CD14-positive monocyte (primary cell): Measurements from ENCODE around the gene OR5B17. TPM values are rescaled to one million over a fixed set of nuclear protein-coding genes. Genes with fewer than 3 reads are reported as not detected.

Source experiments
- DNase-seq, 3 donors: peaks; one replicate each; pipeline ENCODE4 v3.0.0-alpha.2; 2011 to 2022
- H2AFZ ChIP-seq: 2 replicates; pipeline ENCODE4 v1.6.0; 2012; ENCODE audit warnings: mild to moderate bottlenecking, low read depth, low read length, inconsistent platforms; ENCODE audit not compliant: insufficient read depth, poor library complexity, severe bottlenecking
- H3K27ac ChIP-seq, 2 donors: 1 replicate in 1 of 2; 2 replicates in 1 of 2; pipeline ENCODE4 v1.5.1; 2012 to 2013; ENCODE audit warnings: low read length in 2 of 2, control low read depth in 1 of 2, inconsistent platforms in 1 of 2, low read depth in 1 of 2, mild to moderate bottlenecking in 1 of 2
- H3K27me3 ChIP-seq, 2 donors: one replicate each; pipeline versions ENCODE4 v1.6.0 to v1.6.1; 2011 to 2013; ENCODE audit warnings: low read length in 2 of 2; ENCODE audit not compliant: control insufficient read depth in 2 of 2, insufficient read depth in 2 of 2
- H3K36me3 ChIP-seq, 2 donors: replicated peaks in 1 of 2; 1 replicate in 1 of 2; 2 replicates in 1 of 2; pipeline versions ENCODE4 v1.5.1 to v1.6.1; 2012 to 2013; ENCODE audit warnings: low read length in 2 of 2, control low read depth in 1 of 2, inconsistent platforms in 1 of 2, mild to moderate bottlenecking in 1 of 2; ENCODE audit not compliant: insufficient read depth in 2 of 2, control insufficient read depth in 1 of 2
- H3K4me1 ChIP-seq, 2 donors: 1 replicate in 1 of 2; 2 replicates in 1 of 2; pipeline versions ENCODE4 v1.5.1 to v1.6.1; 2012 to 2013; ENCODE audit warnings: low read length in 2 of 2, control low read depth in 1 of 2, inconsistent platforms in 1 of 2, mild to moderate bottlenecking in 1 of 2, moderate library complexity in 1 of 2; ENCODE audit not compliant: insufficient read depth in 2 of 2, control insufficient read depth in 1 of 2
- H3K4me2 ChIP-seq: replicated peaks from 2 replicates; pipeline ENCODE3; 2012; ENCODE audit warnings: low read length, moderate library complexity, mild to moderate bottlenecking; ENCODE audit not compliant: poor library complexity, severe bottlenecking; ENCODE audit errors: extremely low read depth
- H3K4me3 ChIP-seq, 3 experiments: fragments of 200-600 bp in 1 of 3; sonication (generic) in 1 of 3; replicated peaks in 1 of 3; 1 replicate in 2 of 3; 2 replicates in 1 of 3; pipeline ENCODE4 v1.5.1; 2011 to 2013; ENCODE audit warnings: low read length in 3 of 3, mild to moderate bottlenecking in 3 of 3, control low read depth in 2 of 3, low read depth in 2 of 3, inconsistent platforms in 1 of 3, moderate library complexity in 1 of 3
- H3K79me2 ChIP-seq: 2 replicates; pipeline ENCODE4 v1.6.0; 2012; ENCODE audit warnings: mild to moderate bottlenecking, control low read depth, inconsistent platforms, low read length, moderate library complexity; ENCODE audit not compliant: insufficient read depth
- H3K9ac ChIP-seq: 2 replicates; pipeline ENCODE4 v1.6.0; 2017; ENCODE audit warnings: low read length, mild to moderate bottlenecking; ENCODE audit not compliant: insufficient read depth, poor library complexity, severe bottlenecking
- H3K9me3 ChIP-seq, 2 donors: replicated peaks in 1 of 2; 1 replicate in 1 of 2; 2 replicates in 1 of 2; pipeline versions ENCODE4 v1.5.1 to v1.6.1; 2012 to 2013; ENCODE audit warnings: low read length in 2 of 2, control low read depth in 1 of 2; ENCODE audit not compliant: control insufficient read depth in 1 of 2, insufficient read depth in 1 of 2
- H4K20me1 ChIP-seq: 2 replicates; pipeline ENCODE4 v1.6.0; 2012; ENCODE audit warnings: mild to moderate bottlenecking, low read length, control low read depth, moderate library complexity; ENCODE audit not compliant: insufficient read depth
- H3K27ac Mint-ChIP-seq, 7 donors: one replicate each; pipeline ENCODE4 v1.8.0; 2020; ENCODE audit warnings: mild to moderate bottlenecking in 7 of 7, mixed read lengths in 7 of 7, moderate library complexity in 6 of 7, inconsistent platforms in 2 of 7
- H3K27me3 Mint-ChIP-seq, 3 donors: one replicate each; pipeline ENCODE4 v1.8.0; 2021 to 2022; ENCODE audit warnings: low read depth in 3 of 3, mild to moderate bottlenecking in 3 of 3, mixed read lengths in 3 of 3, moderate library complexity in 3 of 3, inconsistent platforms in 1 of 3
- H3K36me3 Mint-ChIP-seq, 2 donors: one replicate each; pipeline ENCODE4 v1.8.0; 2020; ENCODE audit warnings: mixed read lengths in 2 of 2, inconsistent platforms in 1 of 2, mild to moderate bottlenecking in 1 of 2
- H3K4me1 Mint-ChIP-seq: one replicate; pipeline ENCODE4 v1.8.0; 2020; ENCODE audit warnings: mild to moderate bottlenecking, mixed read lengths
- H3K4me3 Mint-ChIP-seq, 2 donors: one replicate each; pipeline ENCODE4 v1.8.0; 2020; ENCODE audit warnings: mild to moderate bottlenecking in 2 of 2, mixed read lengths in 2 of 2, moderate library complexity in 1 of 2
- H3K9me3 Mint-ChIP-seq, 7 donors: one replicate each; pipeline ENCODE4 v1.8.0; 2020 to 2022; ENCODE audit warnings: mixed read lengths in 7 of 7, mild to moderate bottlenecking in 6 of 7, moderate library complexity in 6 of 7, inconsistent platforms in 2 of 7
- WGBS: methylation state at CpG from one replicate; pipeline ENCODE4 v1.1.5; 2013; ENCODE audit warnings: missing lambda C conversion rate; ENCODE audit not compliant: insufficient coverage; 5-methylcytosine and 5-hydroxymethylcytosine counted together
- intact Hi-C, 2 donors: fragments of 100-400 bp; cut with micrococcal nuclease; formaldehyde crosslinking; loops; one replicate each; pipeline versions ENCODE4 v1.15.0 to v1.15.1; 2023
- polyA plus RNA-seq, 3 donors: library from polyadenylated mRNA; depleted of rRNA in 1 of 3; unstranded in 2 of 3; stranded (reverse) in 1 of 3; fragments of 300-500 nt in 2 of 3; fragments of >200 nt in 1 of 3; fragmentation: Illumina TruSeq in 2 of 3; gene quantifications; 1 replicate in 2 of 3; 2 replicates in 1 of 3; pipeline ENCODE4 v1.2.3, GENCODE V29; 2012 to 2021
- TF ChIP-seq, protein P1 (sequence below): fragments of 200-600 bp; IDR thresholded peaks from one replicate; pipeline ENCODE4 v1.8.0; 2022; ENCODE audit warnings: antibody characterized with exemption, mild to moderate bottlenecking

OR5B17 gene
- polyA plus RNA-seq, 3 donors, result not detected

DNA sequence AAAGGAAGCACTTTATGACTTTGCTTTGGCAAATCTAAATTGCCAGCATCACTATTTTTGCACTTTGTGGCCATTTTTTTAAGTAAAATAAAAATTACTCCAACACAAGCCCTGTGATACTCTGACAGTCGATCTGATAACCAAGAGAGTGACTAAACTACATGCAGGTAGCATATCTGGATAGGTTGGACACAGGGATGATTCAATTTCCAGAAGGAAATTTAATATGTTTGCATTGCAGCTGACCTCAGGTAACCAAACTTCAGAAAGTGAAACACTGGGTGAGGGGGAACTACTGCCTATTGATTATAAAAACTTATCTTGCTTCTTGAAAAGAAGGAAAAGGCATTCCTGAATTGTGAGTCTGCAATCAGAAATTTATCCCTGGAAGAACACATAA is 33.9 kb upstream of the OR5B17 start:
- H3K4me3 Mint-ChIP-seq, result no peak overlapping the region
- TF ChIP-seq, protein P1, sequence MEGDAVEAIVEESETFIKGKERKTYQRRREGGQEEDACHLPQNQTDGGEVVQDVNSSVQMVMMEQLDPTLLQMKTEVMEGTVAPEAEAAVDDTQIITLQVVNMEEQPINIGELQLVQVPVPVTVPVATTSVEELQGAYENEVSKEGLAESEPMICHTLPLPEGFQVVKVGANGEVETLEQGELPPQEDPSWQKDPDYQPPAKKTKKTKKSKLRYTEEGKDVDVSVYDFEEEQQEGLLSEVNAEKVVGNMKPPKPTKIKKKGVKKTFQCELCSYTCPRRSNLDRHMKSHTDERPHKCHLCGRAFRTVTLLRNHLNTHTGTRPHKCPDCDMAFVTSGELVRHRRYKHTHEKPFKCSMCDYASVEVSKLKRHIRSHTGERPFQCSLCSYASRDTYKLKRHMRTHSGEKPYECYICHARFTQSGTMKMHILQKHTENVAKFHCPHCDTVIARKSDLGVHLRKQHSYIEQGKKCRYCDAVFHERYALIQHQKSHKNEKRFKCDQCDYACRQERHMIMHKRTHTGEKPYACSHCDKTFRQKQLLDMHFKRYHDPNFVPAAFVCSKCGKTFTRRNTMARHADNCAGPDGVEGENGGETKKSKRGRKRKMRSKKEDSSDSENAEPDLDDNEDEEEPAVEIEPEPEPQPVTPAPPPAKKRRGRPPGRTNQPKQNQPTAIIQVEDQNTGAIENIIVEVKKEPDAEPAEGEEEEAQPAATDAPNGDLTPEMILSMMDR, result no peak

DNA sequence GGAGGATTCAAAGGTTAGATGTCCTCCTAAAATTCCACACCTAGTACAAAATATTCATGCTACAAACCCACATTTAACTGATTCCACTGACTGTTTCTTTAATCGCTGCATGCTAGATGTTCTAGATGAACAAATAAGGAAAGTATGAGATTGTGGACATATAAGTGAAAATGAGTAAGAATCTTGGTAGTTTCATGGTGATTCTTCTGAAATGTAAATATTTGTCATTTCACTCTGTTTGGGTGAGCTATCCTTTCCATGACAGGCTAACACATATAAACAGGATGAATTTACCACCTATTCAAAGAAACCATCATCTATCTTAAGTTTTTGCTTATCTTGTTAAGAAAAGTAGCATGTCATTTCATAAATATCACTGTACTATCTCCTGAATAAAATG is 33.0 kb upstream of the OR5B17 start:
- Histone ChIP-seq H3K36me3 (no peaks in the 10 kb centered on the region), H3K27me3 (no peaks in the 10 kb centered on the region), H3K4me2 (no peak overlapping the region), H3K27ac (no peak overlapping the region), H3K4me1 (no peaks in the 10 kb centered on the region), H3K79me2 (no peaks in the 10 kb centered on the region), H3K9me3 (peaks cover 7 to 13% of the 10 kb centered on the region in 2 donors), H3K4me3 (no peak overlapping the region), H2AFZ (no peak overlapping the region), H3K9ac (no peak overlapping the region), H4K20me1 (no peaks in the 10 kb centered on the region)
- H3K9me3 Mint-ChIP-seq, result peaks cover 0 to 10% (median 5%) of the 10 kb centered on the region in 7 donors
- H3K36me3 Mint-ChIP-seq, result no peaks in the 10 kb centered on the region
- DNase-seq, result no peak
- no peak overlapping the region for H3K27ac Mint-ChIP-seq
- intact Hi-C loops, result no loop called here
- H3K4me3 Mint-ChIP-seq, result no peak overlapping the region
- no peaks in the 10 kb centered on the region for H3K27me3 Mint-ChIP-seq
- H3K4me1 Mint-ChIP-seq, result no peaks in the 10 kb centered on the region
- TF ChIP-seq, protein P1, result no peak
- no CpG with 5 or more reads among the region's 1 CpG for WGBS

More for the DNA sequence above, 33.9 kb upstream of the OR5B17 start:
- DNase-seq, result no peak
- Histone ChIP-seq H3K36me3 (no peaks in the 10 kb centered on the region), H4K20me1 (no peaks in the 10 kb centered on the region), H3K79me2 (no peaks in the 10 kb centered on the region), H3K4me2 (no peak overlapping the region), H3K27me3 (no peaks in the 10 kb centered on the region), H3K9ac (no peak overlapping the region), H3K27ac (no peak overlapping the region), H3K4me1 (no peaks in the 10 kb centered on the region), H3K9me3 (peaks cover 7 to 13% of the 10 kb centered on the region in 2 donors), H2AFZ (no peak overlapping the region), H3K4me3 (no peak overlapping the region)
- WGBS, result 60% methylated on average over 1 of the region's 1 CpG
- Mint-ChIP-seq H3K27ac (no peak overlapping the region), H3K36me3 (no peaks in the 10 kb centered on the region), H3K4me1 (no peaks in the 10 kb centered on the region), H3K9me3 (peaks cover 0 to 10% (median 5%) of the 10 kb centered on the region in 7 donors), H3K27me3 (no peaks in the 10 kb centered on the region)
- intact Hi-C loops, result no loop called here
